ENCODE measurements around the gene FAM50A.
"Not testable (repeated sequence)": the region's sequence is repeated elsewhere in the genome, so short reads cannot be mapped to it uniquely, and the experiment has no call there.

FAM50A gene

DNA sequence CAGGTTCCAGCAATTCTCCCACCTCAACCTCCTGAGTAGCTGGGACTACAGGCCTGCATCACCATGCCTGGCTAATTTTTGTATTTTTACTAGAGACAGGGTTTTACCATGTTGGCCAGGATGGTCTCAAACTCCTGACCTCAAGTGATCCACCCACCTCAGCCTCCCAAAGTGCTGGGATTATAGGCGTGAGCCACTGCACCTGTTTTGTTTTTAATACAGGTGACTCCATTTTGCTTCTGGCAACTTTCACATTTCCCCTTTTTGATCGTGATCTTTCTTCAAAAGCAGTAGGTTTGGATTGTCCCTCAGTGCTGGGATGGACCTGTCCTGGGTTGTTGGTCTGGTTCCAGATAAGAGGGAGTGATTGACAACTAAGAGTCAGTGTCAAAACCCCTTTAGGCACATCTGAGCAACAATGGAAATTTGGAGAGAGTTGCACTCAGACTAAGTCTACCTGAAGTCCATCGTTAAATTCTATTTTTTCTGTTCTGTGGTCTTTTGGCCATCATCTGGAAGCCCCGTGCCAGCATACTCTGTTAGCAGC lies 52.7 kb downstream of the FAM50A start:
- H3K27ac ChIP-seq; DNase-seq (ENCODE audit: low read depth, low spot score): not testable (repeated sequence)

Data from epithelial cell of prostate (primary cell).